H7 (cell line): Measurements from ENCODE around the gene MAGEF1. TPM values are rescaled to one million over a fixed set of nuclear protein-coding genes. Genes with fewer than 3 reads are reported as not detected.

Source experiments
- DNase-seq: peaks from one replicate; pipeline ENCODE4 v3.0.0; 2012
- H3K27me3 ChIP-seq: 2 replicates; pipeline ENCODE4 v1.6.0; 2011; ENCODE audit warnings: mild to moderate bottlenecking, low read length; ENCODE audit not compliant: control insufficient read depth, insufficient read depth
- H3K36me3 ChIP-seq: replicated peaks from 2 replicates; pipeline ENCODE4 v1.5.1; 2011; ENCODE audit warnings: low read length; ENCODE audit not compliant: control insufficient read depth, insufficient read depth
- H3K4me3 ChIP-seq: 2 replicates; pipeline ENCODE4 v1.5.1; 2011; ENCODE audit warnings: low read depth, mild to moderate bottlenecking, control low read depth, low read length, moderate library complexity; ENCODE audit not compliant: insufficient read depth
- total RNA-seq: library from RNA; depleted of rRNA; stranded (reverse); fragments of >200 nt; shearing (Covaris generic); gene quantifications from 2 replicates; pipeline ENCODE4 v1.2.3, GENCODE V29; 2014

The MAGEF1 gene
- total RNA-seq, 1 experiment from 2014 or later: 59.8 TPM

GRCh38 chr3:184694133-184694665 is 17.7 kb downstream of the MAGEF1 start:
- DNase-seq: no peak
- H3K36me3 ChIP-seq: no peaks in the 10 kb centered on the region
- H3K4me3 ChIP-seq: no peak overlapping the region
- H3K27me3 ChIP-seq: no peaks in the 10 kb centered on the region; the same call in 1 of the 2 replicates

- Histone ChIP-seq H3K36me3 (no peaks in the 10 kb centered on the region), H3K4me3 (no peak overlapping the region), H3K27me3 (no peaks in the 10 kb centered on the region; the same call in 1 of the 2 replicates)
- DNase-seq: peak; percentile 75
These were observed 18.6 kb downstream of the MAGEF1 start for GRCh38 chr3:184693011-184693975.

GRCh38 chr3:184691397-184692231 is 20.2 kb downstream of the MAGEF1 start:
- peak; percentile 63 for DNase-seq
- Histone ChIP-seq H3K4me3 (no peak overlapping the region), H3K36me3 (no peaks in the 10 kb centered on the region), H3K27me3 (no peaks in the 10 kb centered on the region; the same call in 1 of the 2 replicates)

GRCh38 chr3:184690192-184690883 is 21.5 kb downstream of the MAGEF1 start:
- Histone ChIP-seq H3K36me3 (no peaks in the 10 kb centered on the region), H3K27me3 (no peaks in the 10 kb centered on the region; the same call in 1 of the 2 replicates), H3K4me3 (no peak overlapping the region)
- peak; percentile 40 for DNase-seq

GRCh38 chr3:184688882-184689271 is 23.0 kb downstream of the MAGEF1 start:
- H3K36me3 ChIP-seq: no peaks in the 10 kb centered on the region
- no peaks in the 10 kb centered on the region; the same call in 1 of the 2 replicates for H3K27me3 ChIP-seq
- H3K4me3 ChIP-seq: no peak overlapping the region
- DNase-seq: no peak

- H3K36me3 ChIP-seq: no peaks in the 10 kb centered on the region
- no peak overlapping the region for H3K4me3 ChIP-seq
- peak; percentile 41 for DNase-seq
- no peaks in the 10 kb centered on the region; the same call in 1 of the 2 replicates for H3K27me3 ChIP-seq
These were observed 23.5 kb downstream of the MAGEF1 start for GRCh38 chr3:184688251-184688881.

GRCh38 chr3:184687363-184688015 is 24.4 kb downstream of the MAGEF1 start:
- H3K36me3 ChIP-seq: no peaks in the 10 kb centered on the region
- DNase-seq: peak; percentile 37
- no peaks in the 10 kb centered on the region; the same call in 1 of the 2 replicates for H3K27me3 ChIP-seq
- H3K4me3 ChIP-seq: no peak overlapping the region

- H3K36me3 ChIP-seq: no peaks in the 10 kb centered on the region
- H3K27me3 ChIP-seq: no peaks in the 10 kb centered on the region
- peak; percentile 82 for DNase-seq
- H3K4me3 ChIP-seq: no peak overlapping the region
These were observed 26.2 kb downstream of the MAGEF1 start for GRCh38 chr3:184685646-184686045.

- Histone ChIP-seq H3K27me3 (no peaks in the 10 kb centered on the region), H3K4me3 (no peak overlapping the region), H3K36me3 (no peaks in the 10 kb centered on the region)
- peak; percentile 22 for DNase-seq
These were observed 26.8 kb downstream of the MAGEF1 start for GRCh38 chr3:184685055-184685454.

- no peaks in the 10 kb centered on the region for H3K27me3 ChIP-seq
- no peak overlapping the region for H3K4me3 ChIP-seq
- peak; percentile 8 for DNase-seq
- no peaks in the 10 kb centered on the region for H3K36me3 ChIP-seq
These were observed 27.8 kb downstream of the MAGEF1 start for GRCh38 chr3:184683900-184684560.

- no peak for DNase-seq
- Histone ChIP-seq H3K27me3 (no peaks in the 10 kb centered on the region), H3K36me3 (no peaks in the 10 kb centered on the region), H3K4me3 (no peak overlapping the region)
These were observed 28.6 kb downstream of the MAGEF1 start for GRCh38 chr3:184683234-184683633.

GRCh38 chr3:184682671-184683070 is 29.2 kb downstream of the MAGEF1 start:
- Histone ChIP-seq H3K4me3 (no peak overlapping the region), H3K27me3 (no peaks in the 10 kb centered on the region), H3K36me3 (no peaks in the 10 kb centered on the region)
- DNase-seq: no peak
